SU-DHL-6 (cell line): ENCODE measurements around the gene HIVEP3.

ENCODE experiments used
- CTCF ChIP-seq: fragments of 200-600 bp; sonication (generic); IDR thresholded peaks from one replicate; pipeline ENCODE4 v1.5.1; 2017; ENCODE audit warnings: antibody characterized with exemption, mild to moderate bottlenecking, low read length, moderate library complexity; ENCODE audit not compliant: insufficient read depth, poor library complexity, severe bottlenecking
- EZH2phosphoT487 ChIP-seq: fragments of 200-600 bp; sonication (generic), shearing (Covaris generic); conservative IDR thresholded peaks from 2 replicates; pipeline ENCODE4 v1.6.1; 2018; ENCODE audit warnings: mild to moderate bottlenecking, antibody characterized with exemption, low read length, moderate library complexity, mixed read lengths

DNA sequence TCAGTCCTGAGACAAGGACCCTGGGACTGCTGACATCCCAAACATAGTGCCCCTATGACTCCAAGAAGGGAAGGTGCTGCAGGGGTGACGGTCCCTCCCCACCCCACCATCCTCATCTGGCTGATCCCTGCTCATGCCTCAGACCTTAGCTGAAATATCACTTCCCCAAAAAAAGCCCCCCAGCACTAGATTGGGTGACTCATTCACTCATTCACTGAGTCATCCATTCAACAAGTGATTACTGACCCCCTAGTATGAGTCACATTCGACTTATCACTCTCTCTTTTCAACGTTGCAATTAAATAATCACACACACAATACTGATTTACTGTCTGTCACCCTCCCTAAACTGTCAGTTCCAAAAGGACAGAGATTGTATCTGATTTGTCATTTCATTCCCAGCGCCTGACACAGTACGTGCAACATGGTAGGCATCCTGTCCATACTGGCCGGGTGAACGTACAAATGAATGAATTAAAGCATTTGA lies 48.6 kb downstream of the HIVEP3 start:
- TF ChIP-seq CTCF (no peak), EZH2phosphoT487 (no peak)
